Activated CD4-positive, alpha-beta T cell treated with anti-CD3 and anti-CD28 coated beads, Interleukin-2, amount 50 U/mL, for 24 hours (primary cell): ENCODE results near the gene PRRG2.

Experiments
- DNase-seq, 2 donors: peaks; one replicate each; pipeline ENCODE4 v3.0.0-alpha.2; 2020; ENCODE audit warnings: low read depth in 1 of 2, low spot score in 1 of 2

Gene PRRG2

GRCh38 chr19:49636233-49636932 lies 55.3 kb downstream of the PRRG2 start:
- DNase-seq, result no peak

DNA sequence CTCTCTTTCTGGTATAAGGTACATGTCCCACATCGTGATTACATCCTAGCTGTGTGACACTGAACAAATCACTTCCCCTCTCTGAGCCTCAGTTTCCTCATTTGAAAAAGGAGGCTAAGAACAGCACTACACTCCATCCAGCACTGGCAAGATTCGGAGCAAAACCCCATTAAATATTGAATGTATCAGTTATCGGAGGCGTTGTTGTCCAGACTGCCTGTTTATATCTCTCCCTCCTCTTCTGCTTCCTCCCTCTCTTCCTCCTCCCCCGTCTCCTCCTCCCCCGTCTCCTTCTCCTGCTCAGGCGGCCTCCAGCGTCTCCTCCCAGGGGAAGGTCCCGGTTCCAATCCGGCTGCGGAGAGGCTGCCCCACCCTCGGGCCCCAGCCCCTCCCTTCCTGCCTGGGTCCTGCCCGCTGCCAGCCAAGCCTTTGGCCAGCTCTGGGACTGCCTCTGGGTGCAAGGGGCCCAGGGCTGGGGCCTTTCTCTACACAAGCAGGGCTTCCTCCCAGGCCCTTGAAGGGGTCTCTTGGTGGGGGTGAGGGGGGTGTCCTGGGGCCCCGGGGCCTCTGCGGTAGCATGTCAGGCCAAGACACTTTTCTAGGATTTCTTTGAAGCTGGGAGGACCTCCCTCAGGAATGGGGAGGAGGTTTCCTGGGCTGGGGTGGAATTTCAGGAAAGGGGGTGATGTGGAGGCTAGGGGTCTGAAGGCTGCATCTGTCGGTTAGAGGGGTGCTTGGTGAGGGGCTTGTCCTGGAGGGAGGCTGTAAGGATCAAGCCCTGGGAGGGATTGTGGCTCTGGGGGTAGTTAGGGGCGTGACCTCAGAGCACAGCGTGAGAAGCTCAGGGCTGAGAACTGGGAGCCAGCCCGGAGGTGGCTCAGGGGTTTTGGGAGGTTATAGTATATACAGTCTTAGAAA lies 57.0 kb downstream of the PRRG2 start:
- no peak for DNase-seq

DNA sequence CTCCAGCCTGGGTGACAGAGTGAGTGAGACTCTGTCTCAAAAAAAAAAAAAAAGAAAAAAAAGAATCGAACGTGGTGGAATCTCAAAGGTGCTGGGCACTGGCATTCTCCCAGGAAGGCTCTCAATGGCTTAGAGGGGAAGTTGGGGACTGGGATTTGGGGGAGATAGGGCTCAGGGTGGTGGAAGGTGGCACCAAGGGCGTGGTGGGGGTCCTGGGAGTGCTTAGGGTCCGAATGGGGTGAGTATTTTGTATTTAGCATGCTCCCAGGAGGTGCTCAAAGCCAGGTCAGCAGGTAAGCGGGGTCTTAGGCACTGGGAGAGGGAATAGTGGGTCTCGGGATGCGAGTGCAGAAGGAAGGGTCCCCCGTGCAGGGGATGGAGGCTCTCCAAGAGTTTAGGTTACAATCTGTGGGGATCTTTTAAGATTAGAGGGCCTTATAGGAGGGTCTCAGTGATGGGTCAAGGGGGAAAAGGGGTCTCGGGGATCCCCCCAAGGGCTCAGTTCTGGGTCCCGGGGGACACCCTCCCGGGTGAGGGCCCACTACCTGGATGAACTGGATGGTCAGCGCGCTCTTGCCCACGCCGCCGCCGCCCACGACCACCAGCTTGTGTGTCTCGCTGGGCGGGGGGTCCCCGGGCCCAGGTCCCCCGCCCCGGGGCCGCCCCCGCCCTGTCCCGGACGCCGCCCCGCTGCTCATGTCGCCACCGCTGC lies 58.4 kb downstream of the PRRG2 start:
- no peak for DNase-seq

GRCh38 chr19:49640113-49640898 lies 59.2 kb downstream of the PRRG2 start, which contains the start of gene RRAS:
Gene RRAS (minus strand): TSS chr19:49640143. CDS start chr19:49640098, 45 bp downstream.
- peak; percentile 98 to 100 for DNase-seq
